ENCODE results near the gene JAKMIP2.

- no peak for TF ChIP-seq CTCF (conservative IDR thresholded peaks at IDR 0.05; ENCODE audit: low read length)
- no peak for TF ChIP-seq EZH2phosphoT487 (IDR thresholded peaks at IDR 0.05; ENCODE audit: borderline replicate concordance)
Measured at GRCh38 chr5:147748590-147748989, 33.9 kb downstream of the JAKMIP2 start.
